ENCODE results near the gene SLK. TPM values are rescaled to one million over a fixed set of nuclear protein-coding genes. Genes with fewer than 3 reads are reported as not detected.

The SLK gene
- total RNA-seq, 1 experiment from 2014 or later: 15.6 TPM

GRCh38 chr10:104028146-104028545 is 61.2 kb downstream of the SLK start:
- no peaks in the 10 kb centered on the region for H3K27me3 ChIP-seq (ENCODE audit: control insufficient read depth, insufficient read depth, low read length)
- H3K36me3 ChIP-seq (replicated peaks; ENCODE audit: control insufficient read depth, insufficient read depth, low read length): peaks cover 1% of the 10 kb centered on the region; the same call in 1 of the 2 replicates
- peak; percentile 65 for DNase-seq
- no peak overlapping the region for H3K4me3 ChIP-seq (ENCODE audit: insufficient read depth, low read depth, low read length)

- no peak overlapping the region for H3K4me3 ChIP-seq (ENCODE audit: insufficient read depth, low read depth, low read length)
- DNase-seq: no peak
- no peaks in the 10 kb centered on the region; the same call in 1 of the 2 replicates for H3K36me3 ChIP-seq (replicated peaks; ENCODE audit: control insufficient read depth, insufficient read depth, low read length)
- H3K27me3 ChIP-seq (ENCODE audit: control insufficient read depth, insufficient read depth, low read length): no peaks in the 10 kb centered on the region
Observed at GRCh38 chr10:104028823-104029520, 62.0 kb downstream of the SLK start.

GRCh38 chr10:104029521-104029860 is 62.6 kb downstream of the SLK start:
- no peak for DNase-seq
- H3K36me3 ChIP-seq (replicated peaks; ENCODE audit: control insufficient read depth, insufficient read depth, low read length): no peaks in the 10 kb centered on the region; the same call in 1 of the 2 replicates
- H3K27me3 ChIP-seq (ENCODE audit: control insufficient read depth, insufficient read depth, low read length): no peaks in the 10 kb centered on the region
- H3K4me3 ChIP-seq (ENCODE audit: insufficient read depth, low read depth, low read length): no peak overlapping the region

GRCh38 chr10:104031631-104032030 is 64.7 kb downstream of the SLK start:
- Histone ChIP-seq H3K4me3 (ENCODE audit: insufficient read depth, low read depth, low read length) (no peak overlapping the region), H3K36me3 (replicated peaks; ENCODE audit: control insufficient read depth, insufficient read depth, low read length) (no peaks in the 10 kb centered on the region; the same call in 1 of the 2 replicates), H3K27me3 (ENCODE audit: control insufficient read depth, insufficient read depth, low read length) (no peaks in the 10 kb centered on the region)
- peak; percentile 11 for DNase-seq

GRCh38 chr10:104032144-104032775 is 65.3 kb downstream of the SLK start:
- peak; percentile 71 for DNase-seq
- Histone ChIP-seq H3K27me3 (ENCODE audit: control insufficient read depth, insufficient read depth, low read length) (no peaks in the 10 kb centered on the region), H3K4me3 (ENCODE audit: insufficient read depth, low read depth, low read length) (no peak overlapping the region), H3K36me3 (replicated peaks; ENCODE audit: control insufficient read depth, insufficient read depth, low read length) (no peaks in the 10 kb centered on the region; the same call in 1 of the 2 replicates)

- peak; percentile 43 for DNase-seq
- Histone ChIP-seq H3K36me3 (replicated peaks; ENCODE audit: control insufficient read depth, insufficient read depth, low read length) (no peaks in the 10 kb centered on the region; the same call in 1 of the 2 replicates), H3K27me3 (ENCODE audit: control insufficient read depth, insufficient read depth, low read length) (no peaks in the 10 kb centered on the region), H3K4me3 (ENCODE audit: insufficient read depth, low read depth, low read length) (no peak overlapping the region)
Observed at GRCh38 chr10:104033401-104033930, 66.5 kb downstream of the SLK start.

- H3K4me3 ChIP-seq (ENCODE audit: insufficient read depth, low read depth, low read length): no peak overlapping the region
- no peaks in the 10 kb centered on the region; the same call in 1 of the 2 replicates for H3K36me3 ChIP-seq (replicated peaks; ENCODE audit: control insufficient read depth, insufficient read depth, low read length)
- no peaks in the 10 kb centered on the region for H3K27me3 ChIP-seq (ENCODE audit: control insufficient read depth, insufficient read depth, low read length)
- no peak for DNase-seq
Observed at GRCh38 chr10:104033966-104034365, 67.0 kb downstream of the SLK start.

GRCh38 chr10:104034401-104035193 is 67.7 kb downstream of the SLK start:
- H3K4me3 ChIP-seq (ENCODE audit: insufficient read depth, low read depth, low read length): no peak overlapping the region
- H3K36me3 ChIP-seq (replicated peaks; ENCODE audit: control insufficient read depth, insufficient read depth, low read length): no peaks in the 10 kb centered on the region; the same call in 1 of the 2 replicates
- H3K27me3 ChIP-seq (ENCODE audit: control insufficient read depth, insufficient read depth, low read length): no peaks in the 10 kb centered on the region
- DNase-seq: peak; percentile 66

GRCh38 chr10:104035194-104036068 is 68.5 kb downstream of the SLK start:
- Histone ChIP-seq H3K36me3 (replicated peaks; ENCODE audit: control insufficient read depth, insufficient read depth, low read length) (no peaks in the 10 kb centered on the region; the same call in 1 of the 2 replicates), H3K4me3 (ENCODE audit: insufficient read depth, low read depth, low read length) (no peak overlapping the region), H3K27me3 (ENCODE audit: control insufficient read depth, insufficient read depth, low read length) (no peaks in the 10 kb centered on the region)
- DNase-seq: peak; percentile 7

GRCh38 chr10:104036069-104036384 is 69.1 kb downstream of the SLK start:
- Histone ChIP-seq H3K36me3 (replicated peaks; ENCODE audit: control insufficient read depth, insufficient read depth, low read length) (no peaks in the 10 kb centered on the region; the same call in 1 of the 2 replicates), H3K4me3 (ENCODE audit: insufficient read depth, low read depth, low read length) (no peak overlapping the region), H3K27me3 (ENCODE audit: control insufficient read depth, insufficient read depth, low read length) (no peaks in the 10 kb centered on the region)
- no peak for DNase-seq

- peak; percentile 29 for DNase-seq
- no peaks in the 10 kb centered on the region for H3K27me3 ChIP-seq (ENCODE audit: control insufficient read depth, insufficient read depth, low read length)
- H3K4me3 ChIP-seq (ENCODE audit: insufficient read depth, low read depth, low read length): no peak overlapping the region
- no peaks in the 10 kb centered on the region; the same call in 1 of the 2 replicates for H3K36me3 ChIP-seq (replicated peaks; ENCODE audit: control insufficient read depth, insufficient read depth, low read length)
Observed at GRCh38 chr10:104036518-104037260, 69.7 kb downstream of the SLK start.

GRCh38 chr10:104037261-104037951 is 70.5 kb downstream of the SLK start:
- H3K27me3 ChIP-seq (ENCODE audit: control insufficient read depth, insufficient read depth, low read length): no peaks in the 10 kb centered on the region
- DNase-seq: no peak
- no peak overlapping the region for H3K4me3 ChIP-seq (ENCODE audit: insufficient read depth, low read depth, low read length)
- no peaks in the 10 kb centered on the region; the same call in 1 of the 2 replicates for H3K36me3 ChIP-seq (replicated peaks; ENCODE audit: control insufficient read depth, insufficient read depth, low read length)

GRCh38 chr10:104038537-104038936 is 71.6 kb downstream of the SLK start:
- Histone ChIP-seq H3K27me3 (ENCODE audit: control insufficient read depth, insufficient read depth, low read length) (no peaks in the 10 kb centered on the region), H3K4me3 (ENCODE audit: insufficient read depth, low read depth, low read length) (no peak overlapping the region), H3K36me3 (replicated peaks; ENCODE audit: control insufficient read depth, insufficient read depth, low read length) (no peaks in the 10 kb centered on the region)
- DNase-seq: no peak

Measured in H7 (cell line).